GM18505 (cell line): ENCODE data around the gene TREM1.
"Not testable (repeated sequence)": the region's sequence is repeated elsewhere in the genome, so short reads cannot be mapped to it uniquely, and the experiment has no call there.

ENCODE experiments used
- ATAC-seq: cut with Tn5 transposase; IDR thresholded peaks from one replicate; pipeline ENCODE4 v1.9.1; 2021; ENCODE audit not compliant: unreplicated experiment
- POLR2A ChIP-seq: IDR thresholded peaks from 4 replicates; pipeline ENCODE4 v1.6.1; 2011; ENCODE audit warnings: borderline replicate concordance; ENCODE audit not compliant: insufficient read depth, insufficient read length; ENCODE audit errors: extremely low read depth

The TREM1 gene

DNA sequence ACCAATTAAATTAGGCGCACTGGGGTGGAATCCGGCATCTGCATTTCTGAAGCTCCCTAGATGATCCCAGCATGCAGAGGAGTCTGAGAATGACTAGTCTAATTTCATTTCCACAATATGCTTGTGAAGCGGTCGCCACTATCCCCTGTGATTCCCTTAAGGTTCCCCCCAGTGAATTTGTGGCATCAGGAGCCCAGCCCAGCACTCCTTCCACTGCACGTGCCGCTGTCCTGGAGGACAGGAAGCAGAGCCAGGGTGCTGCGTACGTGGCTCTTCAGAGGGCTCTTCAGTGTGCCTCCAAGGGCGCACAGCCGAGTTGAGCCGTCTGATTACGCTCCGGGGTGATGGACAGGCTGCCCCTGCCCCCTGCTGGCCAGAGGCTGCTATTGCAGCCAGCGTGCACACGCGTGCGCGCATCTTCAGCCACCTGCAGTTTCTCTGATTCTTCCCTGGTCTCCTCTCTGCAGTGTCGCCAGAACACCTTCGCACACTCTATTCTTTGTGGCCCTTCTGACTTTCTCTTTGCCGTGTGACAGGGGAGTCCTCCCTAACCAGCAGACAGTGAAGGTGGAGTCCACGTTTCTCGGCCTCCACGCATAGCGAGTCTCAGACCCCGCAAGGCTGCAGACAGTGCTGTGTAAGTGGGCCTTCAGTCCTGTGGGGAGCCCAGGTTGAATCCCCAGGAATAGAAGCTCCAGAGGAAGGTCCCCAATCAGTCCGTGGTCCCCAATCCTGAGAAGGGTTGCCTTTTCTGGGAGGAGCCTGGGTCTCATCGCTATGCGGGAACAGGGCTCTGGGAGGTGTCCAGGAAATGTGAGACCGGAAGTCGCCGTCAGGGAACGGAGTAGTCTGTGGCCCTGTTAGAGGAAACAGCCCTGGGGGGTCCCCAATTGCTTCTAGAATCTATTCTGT, 32.4 kb upstream of the TREM1 start:
- peak; percentile 77 for ATAC-seq

DNA sequence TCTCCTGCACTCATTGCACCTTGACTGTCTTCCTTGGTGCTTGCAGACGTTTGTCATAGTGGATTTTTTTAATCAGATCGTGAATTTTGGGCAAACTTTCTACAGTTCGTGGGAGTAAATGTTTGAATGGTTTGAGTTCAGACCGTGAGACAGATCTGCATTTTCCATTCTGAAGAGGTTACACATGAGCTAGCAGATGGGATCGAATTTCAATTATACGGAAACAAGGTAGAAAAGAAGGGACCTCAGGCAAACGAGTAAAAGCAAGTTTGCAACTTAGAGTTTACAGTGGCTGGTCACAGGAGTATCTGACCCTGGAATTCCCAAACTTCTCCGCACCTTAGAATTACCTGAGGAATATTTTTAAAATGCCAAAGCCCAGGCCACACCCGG, 31.8 kb upstream of the TREM1 start:
- TF ChIP-seq POLR2A: no peak

More for the DNA sequence above, 32.4 kb upstream of the TREM1 start:
- no peak for TF ChIP-seq POLR2A

DNA sequence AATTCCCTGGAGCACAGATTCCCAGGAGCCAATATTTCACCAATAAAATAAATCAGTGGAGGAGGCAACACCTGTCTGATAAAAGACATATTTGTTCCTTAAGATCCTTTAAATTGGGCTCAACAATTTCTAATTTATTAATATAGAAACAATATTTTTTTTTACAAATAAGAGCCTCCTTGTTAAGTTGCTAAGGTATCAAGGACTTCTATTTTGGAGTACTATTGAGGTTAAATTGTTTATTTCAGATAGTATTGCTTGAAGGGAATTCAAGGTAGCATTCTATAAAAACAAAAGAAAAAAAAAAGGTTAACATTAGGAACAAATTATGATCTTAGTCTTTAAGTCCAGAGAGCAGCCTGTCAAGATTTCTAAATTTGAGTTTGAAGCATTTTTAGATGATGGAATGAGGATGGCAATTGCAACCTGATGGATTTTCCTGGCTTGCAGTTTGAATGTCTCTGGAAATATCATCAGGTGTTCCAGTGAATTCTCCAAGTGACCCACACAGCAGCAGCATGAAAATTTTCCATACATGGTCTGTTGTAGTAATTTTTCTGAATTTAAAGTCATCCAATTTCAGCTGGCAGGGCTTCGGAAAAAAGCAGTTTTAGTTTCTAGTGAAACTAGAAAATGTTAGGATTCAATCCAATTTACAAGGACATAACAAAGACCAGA, 29.6 kb upstream of the TREM1 start:
- TF ChIP-seq POLR2A: no peak
- ATAC-seq: no peak

More for the DNA sequence above, 31.8 kb upstream of the TREM1 start:
- no peak for ATAC-seq

DNA sequence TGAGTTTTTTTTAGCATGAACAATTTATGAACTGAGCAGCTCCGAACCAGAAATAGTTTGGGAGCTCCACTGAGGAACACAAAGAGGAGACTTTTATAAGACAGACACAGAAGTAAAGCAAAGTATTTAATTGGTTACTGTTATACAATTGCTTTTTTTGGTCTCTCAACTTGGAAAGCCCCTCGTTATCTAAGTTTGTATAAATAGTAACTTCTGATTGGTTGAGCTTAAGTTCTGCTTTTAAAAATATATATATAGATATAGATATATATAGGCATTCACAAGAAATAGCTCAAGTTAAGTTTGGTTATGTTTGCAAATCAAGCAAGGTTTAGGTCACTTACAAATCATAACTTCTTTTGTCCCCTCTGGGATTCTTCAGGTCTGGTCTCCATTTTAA, 28.7 kb upstream of the TREM1 start:
- TF ChIP-seq POLR2A: no peak
- no peak for ATAC-seq

DNA sequence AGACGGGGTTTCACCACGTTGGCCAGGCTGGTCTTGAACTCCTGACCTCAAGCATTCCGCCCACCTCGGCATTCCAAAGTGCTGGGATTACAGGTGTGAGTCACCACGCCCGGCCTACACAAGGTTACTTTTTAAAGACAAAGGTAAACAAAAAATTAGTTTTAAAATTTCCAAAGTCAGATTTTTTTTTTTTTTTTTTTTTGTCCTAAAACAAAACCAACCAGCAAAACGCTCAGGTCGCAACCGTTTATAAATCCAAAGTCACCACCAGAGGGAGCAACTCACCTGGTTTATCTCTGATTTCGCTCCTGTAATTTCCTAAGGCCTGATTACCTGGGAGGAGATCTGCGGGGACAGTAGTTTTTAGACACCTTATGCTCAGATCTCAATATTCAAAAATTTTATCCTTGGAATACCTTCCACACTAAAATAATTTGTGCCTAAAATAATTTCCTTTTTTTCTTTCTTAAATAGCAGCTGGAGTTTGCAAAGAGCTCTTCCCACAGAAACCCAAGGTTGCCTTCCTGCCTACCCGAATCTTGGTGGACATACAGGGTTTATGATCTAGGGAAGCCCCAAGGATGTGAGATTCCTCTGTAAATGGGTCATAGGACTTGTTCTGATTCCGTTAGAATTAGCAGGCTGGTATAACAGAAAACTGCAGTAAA, 19.8 kb upstream of the TREM1 start:
- ATAC-seq: no peak
- TF ChIP-seq POLR2A: no peak

DNA sequence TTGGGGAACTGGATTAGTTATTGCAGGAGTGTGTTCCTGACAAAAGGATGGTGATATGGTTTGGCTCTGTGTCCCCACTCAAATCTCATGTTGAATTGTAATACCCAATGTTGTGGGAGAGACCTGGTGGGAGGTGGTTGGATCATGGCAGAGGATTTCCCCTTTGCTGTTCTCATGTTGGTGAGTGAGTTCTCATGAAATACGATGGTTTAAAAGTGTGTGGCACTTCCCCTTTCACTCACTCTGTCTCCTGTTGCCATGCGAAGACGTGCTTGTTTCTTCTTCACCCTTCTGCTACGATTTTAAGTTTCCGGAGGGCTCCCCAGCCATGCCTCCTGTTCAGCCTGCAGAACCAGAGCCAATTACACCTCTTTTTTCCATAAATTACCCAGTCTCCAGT, 16.2 kb upstream of the TREM1 start:
- no peak for ATAC-seq
- TF ChIP-seq POLR2A: no peak

DNA sequence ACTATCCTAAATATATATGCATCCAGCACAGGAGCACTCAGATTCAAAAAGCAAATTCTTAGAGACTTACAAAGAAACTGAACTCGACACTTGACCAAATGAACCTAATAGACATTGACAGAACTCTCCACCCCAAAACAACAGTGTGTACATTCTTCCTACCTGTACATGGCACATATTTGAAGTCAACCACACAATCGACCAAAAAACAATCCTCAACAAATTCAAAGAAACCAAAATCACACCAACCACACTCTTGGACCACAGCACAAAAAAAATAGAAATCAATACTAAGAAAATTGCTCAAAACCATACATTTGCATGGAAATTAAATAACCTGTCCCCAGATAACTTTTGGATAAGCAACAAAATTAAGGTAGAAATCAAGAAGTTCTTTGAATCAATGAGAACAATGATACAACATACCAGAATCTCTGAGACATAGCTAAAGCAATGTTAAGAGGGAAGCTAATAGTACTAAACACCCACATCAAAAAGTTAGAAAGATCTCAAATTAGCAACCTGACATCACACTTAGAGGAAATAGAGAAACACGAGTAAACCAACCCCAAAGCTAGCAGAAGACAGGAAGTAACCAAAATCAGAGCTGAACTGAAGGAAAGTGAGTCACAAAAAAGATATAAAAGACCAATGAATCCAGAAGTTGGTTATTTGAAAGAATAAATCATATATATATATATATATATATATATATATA, 12.5 kb upstream of the TREM1 start:
- no peak for TF ChIP-seq POLR2A
- no peak for ATAC-seq

DNA sequence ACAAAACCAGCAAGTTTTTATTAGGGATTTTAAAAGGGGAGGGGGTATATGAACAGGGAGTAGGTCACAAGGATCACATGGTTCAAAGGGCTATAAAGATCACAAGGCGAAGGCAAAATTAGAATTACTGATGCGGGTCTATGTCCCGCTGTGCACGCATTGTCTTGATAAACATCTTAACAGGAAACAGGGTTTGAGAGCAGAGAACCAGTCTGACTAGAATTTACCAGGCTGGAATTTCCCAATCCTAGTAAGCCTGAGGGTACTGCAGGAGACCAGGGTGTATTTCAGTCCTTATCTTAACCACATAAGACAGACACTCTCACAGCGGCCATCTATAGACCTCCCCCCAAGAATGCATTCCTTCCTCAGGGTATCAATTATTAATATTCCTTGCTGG, 10.8 kb upstream of the TREM1 start:
- not testable (repeated sequence) for ATAC-seq

DNA sequence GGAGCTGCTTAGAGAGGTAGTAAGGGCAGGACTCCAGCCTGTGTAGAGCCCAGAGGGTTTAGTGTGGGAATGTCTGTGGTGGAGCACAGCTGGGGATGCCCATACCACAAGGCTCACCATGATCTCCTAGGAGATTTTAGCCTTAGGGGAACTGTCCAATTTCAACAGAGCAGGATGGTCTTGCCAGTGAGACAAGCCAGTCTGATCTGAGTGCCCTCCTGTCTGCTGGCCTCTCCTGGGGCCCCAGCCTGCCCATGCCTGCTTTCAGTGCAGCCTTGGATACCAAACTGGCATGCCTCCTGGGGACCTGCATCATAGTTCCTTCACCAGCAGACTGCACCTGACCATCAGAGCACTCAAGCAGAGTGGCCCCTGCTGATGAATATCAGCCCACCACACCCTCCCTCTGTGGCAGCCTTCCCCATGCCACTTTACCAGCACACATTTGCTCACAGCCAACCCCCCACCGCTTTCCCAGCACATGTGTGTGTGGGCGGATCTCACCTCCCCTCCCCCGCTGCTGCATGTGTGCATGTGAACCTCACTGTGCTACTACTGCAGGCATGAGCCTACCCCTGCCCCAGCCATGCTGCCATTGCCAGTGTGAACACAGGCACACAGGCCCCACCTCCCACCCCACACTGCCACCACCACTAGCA, 7.9 kb upstream of the TREM1 start:
- ATAC-seq: no peak
- no peak for TF ChIP-seq POLR2A

DNA sequence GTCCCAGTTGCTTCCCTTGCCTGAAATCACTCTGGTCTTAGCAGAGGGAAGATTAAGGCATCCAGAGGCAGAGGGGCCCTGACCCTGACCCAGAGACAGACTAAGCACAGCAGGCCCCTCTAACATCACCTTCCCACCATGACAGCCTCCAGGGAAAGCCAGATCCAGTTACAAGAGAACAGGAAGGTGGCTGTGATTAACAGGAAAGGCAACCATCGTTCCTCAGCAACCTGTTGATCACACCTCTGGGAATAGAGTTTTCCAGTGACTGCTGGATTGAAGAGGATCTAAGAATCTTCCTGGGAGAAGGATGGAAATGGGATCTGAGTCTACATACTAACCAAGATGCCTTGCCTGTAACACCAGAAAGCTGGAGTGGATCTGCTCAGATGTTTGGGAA, 5.2 kb upstream of the TREM1 start:
- no peak for TF ChIP-seq POLR2A
- no peak for ATAC-seq

DNA sequence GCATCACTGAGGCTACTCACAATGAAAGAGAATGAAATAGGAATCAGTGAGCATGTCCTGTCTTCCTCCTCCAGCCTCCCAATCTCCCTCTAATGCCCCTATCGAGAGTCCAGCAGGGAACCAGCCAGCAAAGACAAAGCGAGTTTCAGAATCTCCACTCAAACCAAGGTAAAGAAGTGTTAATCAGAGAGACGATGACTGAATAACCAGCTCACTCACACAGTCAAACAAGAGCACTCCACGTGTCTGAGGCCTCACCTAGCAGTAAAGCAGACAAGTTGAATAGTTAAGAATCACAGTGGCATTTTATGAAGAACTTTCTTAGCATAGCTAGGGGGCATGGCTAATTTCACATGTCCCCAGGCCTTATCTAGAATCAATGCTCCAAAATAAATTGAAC, 3.3 kb upstream of the TREM1 start:
- no peak for ATAC-seq
- TF ChIP-seq POLR2A: no peak

DNA sequence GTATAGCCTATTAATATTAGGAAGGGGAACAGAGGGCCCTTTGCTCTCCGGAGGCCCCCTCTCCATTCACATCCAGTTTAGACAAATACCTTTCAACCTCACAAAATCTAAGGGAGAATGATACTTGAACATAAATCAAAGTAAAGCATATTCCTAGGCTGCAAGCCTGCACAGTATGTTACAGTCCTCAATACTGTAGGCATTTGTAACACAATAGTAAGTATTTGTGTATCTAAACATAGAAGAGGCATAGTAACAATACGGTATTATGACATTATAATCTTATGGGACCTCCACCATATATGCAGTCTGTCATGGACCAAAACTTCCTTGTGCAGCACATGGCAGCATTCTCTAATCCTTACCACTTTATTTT, 2.3 kb upstream of the TREM1 start:
- ATAC-seq: peak; percentile 11
- TF ChIP-seq POLR2A: no peak
